ENCODE data around the gene TEX51. TPM values are rescaled to one million over a fixed set of nuclear protein-coding genes. Genes with fewer than 3 reads are reported as not detected.

Gene TEX51
- total and polyA plus RNA-seq, 2 donors from 2014 or later: 2.1 TPM; not detected in 1

DNA sequence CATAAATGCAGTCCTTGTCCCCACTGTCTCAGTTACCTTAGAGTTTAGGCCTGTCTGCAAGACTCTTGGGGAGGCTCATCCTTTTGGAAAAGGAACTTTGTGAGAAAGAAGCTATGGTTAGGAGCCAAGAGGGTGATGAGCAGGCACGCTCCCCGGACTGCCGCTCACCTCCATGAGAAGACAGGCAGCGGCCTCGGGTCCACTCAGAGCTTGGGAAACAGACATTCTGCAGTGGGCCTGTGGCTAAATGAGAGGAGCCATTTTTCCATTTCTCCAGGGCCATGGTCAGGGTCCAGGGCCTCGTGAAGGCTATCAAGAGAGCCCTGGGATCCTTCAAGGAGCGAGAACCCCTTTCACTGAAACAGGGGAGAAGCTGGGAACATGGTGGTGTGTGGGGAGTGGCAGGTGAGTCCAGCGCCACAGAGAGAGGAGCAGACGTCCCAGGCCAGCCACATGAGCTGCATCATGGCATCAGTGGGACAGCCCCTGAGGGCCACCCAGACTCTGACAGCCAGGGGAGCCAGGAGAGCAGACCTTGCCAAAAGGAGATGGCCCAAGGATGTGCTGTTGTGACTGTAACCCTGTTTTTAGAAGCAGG lies 4.0 kb upstream of the TEX51 start:
- FAIRE-seq (no peak), DNase-seq (peak in 2 of 5 donors; percentile 4 to 20)
- TF ChIP-seq CTCF (IDR thresholded peaks at IDR 0.05; ENCODE audit: borderline replicate concordance, extremely low read depth, insufficient read depth): no peak
- Histone ChIP-seq H3K9me3 (ENCODE audit: control insufficient read depth in 2 of 3, insufficient read depth in 1 of 3, low read length in 3 of 3) (no peaks in the 10 kb centered on the region), H3K36me3 (ENCODE audit: control insufficient read depth in 2 of 3, insufficient read depth in 3 of 3, low read length in 3 of 3) (no peaks in the 10 kb centered on the region), H3K27ac (ENCODE audit: low read depth in 2 of 2, low read length in 2 of 2) (no peak overlapping the region), H3K27me3 (ENCODE audit: control insufficient read depth, insufficient read depth, low read length) (no peaks in the 10 kb centered on the region), H3K4me1 (ENCODE audit: control insufficient read depth in 2 of 3, insufficient read depth in 2 of 3, low read depth in 1 of 3, low read length in 3 of 3) (peaks cover 0 to 4% (median 0%) of the 10 kb centered on the region in 3 donors), H3K4me3 (ENCODE audit: low read length in 3 of 3) (no peak overlapping the region), H3K9ac (ENCODE audit: low read length in 3 of 3) (no peak overlapping the region)
- intact Hi-C loops (cut with DNase I): no loop called here

- FAIRE-seq (no peak), DNase-seq (peak in 1 of 5 donors; percentile 10)
- intact Hi-C loops (cut with DNase I): no loop called here
- Histone ChIP-seq H3K27ac (ENCODE audit: low read depth in 2 of 2, low read length in 2 of 2) (no peak overlapping the region), H3K27me3 (ENCODE audit: control insufficient read depth, insufficient read depth, low read length) (no peaks in the 10 kb centered on the region), H3K4me1 (ENCODE audit: control insufficient read depth in 2 of 3, insufficient read depth in 2 of 3, low read depth in 1 of 3, low read length in 3 of 3) (peaks cover 0 to 4% (median 0%) of the 10 kb centered on the region in 3 donors), H3K4me3 (ENCODE audit: low read length in 3 of 3) (no peak overlapping the region), H3K9me3 (ENCODE audit: control insufficient read depth in 2 of 3, insufficient read depth in 1 of 3, low read length in 3 of 3) (no peaks in the 10 kb centered on the region), H3K36me3 (ENCODE audit: control insufficient read depth in 2 of 3, insufficient read depth in 3 of 3, low read length in 3 of 3) (no peaks in the 10 kb centered on the region), H3K9ac (ENCODE audit: low read length in 3 of 3) (no peak overlapping the region)
- TF ChIP-seq CTCF (IDR thresholded peaks at IDR 0.05; ENCODE audit: borderline replicate concordance, extremely low read depth, insufficient read depth): no peak
Observed at GRCh38 chr2:126895336-126895735, 3.4 kb upstream of the TEX51 start.

GRCh38 chr2:126896471-126896870 lies 2.2 kb upstream of the TEX51 start:
- intact Hi-C loops (cut with DNase I): no loop called here
- FAIRE-seq: no peak
- no peak overlapping the region for H3K27ac ChIP-seq (ENCODE audit: low read depth in 2 of 2, low read length in 2 of 2)

More at GRCh38 chr2:126896471-126896870, 2.2 kb upstream of the TEX51 start:
- Histone ChIP-seq H3K4me3 (ENCODE audit: low read length in 3 of 3) (no peak overlapping the region), H3K9ac (ENCODE audit: low read length in 3 of 3) (no peak overlapping the region), H3K4me1 (ENCODE audit: control insufficient read depth in 2 of 3, insufficient read depth in 2 of 3, low read depth in 1 of 3, low read length in 3 of 3) (peaks cover 0 to 4% (median 0%) of the 10 kb centered on the region in 3 donors), H3K36me3 (ENCODE audit: control insufficient read depth in 2 of 3, insufficient read depth in 3 of 3, low read length in 3 of 3) (no peaks in the 10 kb centered on the region), H3K27me3 (ENCODE audit: control insufficient read depth, insufficient read depth, low read length) (no peaks in the 10 kb centered on the region), H3K9me3 (ENCODE audit: control insufficient read depth in 2 of 3, insufficient read depth in 1 of 3, low read length in 3 of 3) (no peaks in the 10 kb centered on the region)
- peak in 1 of 5 donors; percentile 8 for DNase-seq
- no peak for TF ChIP-seq CTCF (IDR thresholded peaks at IDR 0.05; ENCODE audit: borderline replicate concordance, extremely low read depth, insufficient read depth)

Measured in kidney (tissue), 14 donors.